Testis (tissue), 2 donors: Measurements from ENCODE around the gene ERBB4.

Source experiments
- POLR2A ChIP-seq: fragments of 450-650 bp; IDR thresholded peaks from one replicate; pipeline ENCODE4 v1.6.1; 2017; ENCODE audit warnings: antibody characterized with exemption, mild to moderate bottlenecking, moderate library complexity
- TF ChIP-seq, protein P1 (sequence below), 3 experiments: fragments of 450-650 bp in 2 of 3; fragments of 200-600 bp in 1 of 3; sonication (generic) in 1 of 3; IDR thresholded peaks; one replicate each; pipeline ENCODE4 v1.5.1; 2016 to 2019; ENCODE audit warnings: antibody characterized with exemption in 3 of 3, mild to moderate bottlenecking in 2 of 3, moderate library complexity in 1 of 3

DNA sequence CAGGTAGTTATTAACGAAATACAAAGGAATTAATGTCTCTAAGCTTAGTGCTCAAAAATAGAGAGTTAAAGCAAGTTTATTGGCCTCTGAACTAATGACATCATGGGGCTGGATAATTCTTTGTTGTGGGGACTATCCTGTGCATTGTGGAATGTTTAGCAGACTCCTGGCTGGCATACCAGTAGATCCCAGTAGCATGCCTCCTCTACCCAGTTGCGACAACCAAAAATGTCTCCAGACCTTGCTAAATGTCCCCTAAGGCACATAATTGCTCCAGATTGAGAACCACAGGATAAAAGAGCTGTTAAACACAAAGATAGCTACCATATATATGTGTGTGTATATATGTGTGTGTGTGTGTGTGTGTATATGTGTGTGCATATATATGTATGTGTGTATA, 194.5 kb downstream of the ERBB4 start:
- TF ChIP-seq, protein P1, sequence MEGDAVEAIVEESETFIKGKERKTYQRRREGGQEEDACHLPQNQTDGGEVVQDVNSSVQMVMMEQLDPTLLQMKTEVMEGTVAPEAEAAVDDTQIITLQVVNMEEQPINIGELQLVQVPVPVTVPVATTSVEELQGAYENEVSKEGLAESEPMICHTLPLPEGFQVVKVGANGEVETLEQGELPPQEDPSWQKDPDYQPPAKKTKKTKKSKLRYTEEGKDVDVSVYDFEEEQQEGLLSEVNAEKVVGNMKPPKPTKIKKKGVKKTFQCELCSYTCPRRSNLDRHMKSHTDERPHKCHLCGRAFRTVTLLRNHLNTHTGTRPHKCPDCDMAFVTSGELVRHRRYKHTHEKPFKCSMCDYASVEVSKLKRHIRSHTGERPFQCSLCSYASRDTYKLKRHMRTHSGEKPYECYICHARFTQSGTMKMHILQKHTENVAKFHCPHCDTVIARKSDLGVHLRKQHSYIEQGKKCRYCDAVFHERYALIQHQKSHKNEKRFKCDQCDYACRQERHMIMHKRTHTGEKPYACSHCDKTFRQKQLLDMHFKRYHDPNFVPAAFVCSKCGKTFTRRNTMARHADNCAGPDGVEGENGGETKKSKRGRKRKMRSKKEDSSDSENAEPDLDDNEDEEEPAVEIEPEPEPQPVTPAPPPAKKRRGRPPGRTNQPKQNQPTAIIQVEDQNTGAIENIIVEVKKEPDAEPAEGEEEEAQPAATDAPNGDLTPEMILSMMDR (IDR thresholded peaks at IDR 0.05), result no peak
- TF ChIP-seq POLR2A, result no peak
